GM12878 (cell line): ENCODE measurements around the gene TBL1XR1. TPM values are rescaled to one million over a fixed set of nuclear protein-coding genes. Genes with fewer than 3 reads are reported as not detected.

Experiments used
- ATAC-seq: fragments of 200-7000 bp; cut with Tn5 transposase; 3 replicates; pipeline ENCODE4 v1.9.1; 2020; ENCODE audit warnings: mild to moderate bottlenecking, moderate library complexity
- BruUV-seq: library from RNA; stranded (reverse); fragments of 400-500 nt; replicated peaks from 2 replicates; lab custom pipeline; 2021; lab: Mats Ljungman, UMichigan
- CTCF ChIA-PET: fragments of 300-600 bp; sonication (Branson Sonifier 250); formaldehyde crosslinking; extraction: SDS; loops from one replicate; lab custom pipeline; 2021; ENCODE audit warnings: inconsistent platforms; lab: Yijun Ruan, JAX
- POLR2A ChIA-PET: fragments of 350-600 bp; formaldehyde crosslinking; extraction: SDS; loops from one replicate; lab custom pipeline; 2021; ENCODE audit warnings: inconsistent platforms; lab: Charles Lee
- RAD21 ChIA-PET: fragments of 300-600 bp; sonication (Branson Sonifier 250); formaldehyde crosslinking; loops from one replicate; lab custom pipeline; 2023; ENCODE audit warnings: antibody characterized with exemption; ENCODE audit not compliant: unreplicated experiment; lab: Charles Lee
- SMC1A ChIA-PET: fragments of 300-600 bp; sonication (Branson Sonifier 250); formaldehyde crosslinking; loops from one replicate; lab custom pipeline; 2023; ENCODE audit not compliant: unreplicated experiment, uncharacterized antibody; lab: Charles Lee
- DNase-seq: peaks from one replicate; pipeline ENCODE4 v3.0.0-alpha.2; 2011; ENCODE audit warnings: low read depth, low spot score
- FAIRE-seq: peaks from 3 replicates; lab custom pipeline; 2011; peaks lifted over from hg19 to GRCh38; lab: Jason Lieb, UNC
- H2AFZ ChIP-seq: 2 replicates; pipeline ENCODE4 v1.6.0; 2011; ENCODE audit warnings: low read depth, low read length, control low read depth; ENCODE audit not compliant: control insufficient read depth
- H3K27ac ChIP-seq: 2 replicates; pipeline ENCODE4 v1.5.1; 2011; ENCODE audit warnings: control low read depth; ENCODE audit not compliant: control insufficient read depth, insufficient read depth
- H3K27me3 ChIP-seq, 2 experiments: replicated peaks in 1 of 2; 2 replicates each; pipeline versions ENCODE4 v1.6.0 to v1.6.1; 2011; ENCODE audit warnings: low read length in 1 of 2; ENCODE audit not compliant: control insufficient read depth in 2 of 2, insufficient read depth in 2 of 2
- H3K36me3 ChIP-seq, 2 experiments: 2 replicates each; pipeline ENCODE4 v1.5.1; 2011; ENCODE audit warnings: low read length in 1 of 2; ENCODE audit not compliant: control insufficient read depth in 2 of 2, insufficient read depth in 2 of 2
- H3K4me1 ChIP-seq: 2 replicates; pipeline ENCODE4 v1.6.1; 2011; ENCODE audit warnings: mild to moderate bottlenecking, low read length, moderate library complexity, mixed read lengths; ENCODE audit not compliant: control insufficient read depth, insufficient read depth
- H3K4me2 ChIP-seq: 2 replicates; pipeline ENCODE4 v1.6.0; 2011; ENCODE audit warnings: control low read depth; ENCODE audit not compliant: control insufficient read depth, insufficient read depth
- H3K4me3 ChIP-seq: fragments of 200-600 bp; sonication (generic); 2 replicates; pipeline ENCODE4 v1.5.1; 2016
- H3K79me2 ChIP-seq: 2 replicates; pipeline ENCODE4 v1.6.0; 2011; ENCODE audit warnings: low read length; ENCODE audit not compliant: control insufficient read depth, insufficient read depth
- H3K9ac ChIP-seq: 2 replicates; pipeline ENCODE4 v1.8.0; 2011; ENCODE audit warnings: low read length, control low read depth, mixed read lengths; ENCODE audit not compliant: control insufficient read depth, insufficient read depth
- H3K9me3 ChIP-seq: replicated peaks from 3 replicates; pipeline ENCODE4 v1.5.1; 2011; ENCODE audit warnings: mild to moderate bottlenecking, low read length; ENCODE audit not compliant: control insufficient read depth, insufficient read depth
- H4K20me1 ChIP-seq: 2 replicates; pipeline ENCODE4 v1.6.0; 2011; ENCODE audit not compliant: control insufficient read depth, insufficient read depth
- CBFB ChIP-seq: IDR thresholded peaks from 2 replicates; pipeline ENCODE4 v1.6.1; 2016; ENCODE audit warnings: antibody characterized with exemption, low read depth
- CHD2 ChIP-seq: IDR thresholded peaks from 2 replicates; pipeline ENCODE4 v1.6.1; 2011; ENCODE audit warnings: low read depth, low read length, improper control_type of control experiment, borderline replicate concordance
- CHD4 ChIP-seq: fragments of 200-600 bp; sonication (generic); IDR thresholded peaks from 2 replicates; pipeline ENCODE4 v1.6.1; 2016; ENCODE audit warnings: mild to moderate bottlenecking
- EZH2 ChIP-seq: IDR thresholded peaks from 2 replicates; pipeline ENCODE4 v1.6.1; 2012; ENCODE audit warnings: low read depth, mild to moderate bottlenecking, control low read depth, inconsistent platforms, low read length, borderline replicate concordance; ENCODE audit not compliant: control insufficient read depth
- HCFC1 ChIP-seq: fragments of 150-350 bp; IDR thresholded peaks from 2 replicates; pipeline ENCODE4 v1.6.1; 2014; ENCODE audit warnings: low read length
- HDAC2 ChIP-seq: fragments of 200-600 bp; sonication (generic); IDR thresholded peaks from 2 replicates; pipeline ENCODE4 v1.6.1; 2017
- MEF2A ChIP-seq: IDR thresholded peaks from 2 replicates; pipeline ENCODE4 v1.6.1; 2011; ENCODE audit warnings: low read depth, mild to moderate bottlenecking, low read length, moderate library complexity; ENCODE audit not compliant: insufficient read depth
- MEF2B ChIP-seq: fragments of 450-650 bp; IDR thresholded peaks from 2 replicates; pipeline ENCODE4 v1.6.1; 2018; ENCODE audit warnings: mild to moderate bottlenecking, moderate library complexity; ENCODE audit not compliant: partially characterized antibody, poor library complexity, severe bottlenecking
- RB1 ChIP-seq: fragments of 450-650 bp; formaldehyde crosslinking; IDR thresholded peaks from 2 replicates; pipeline ENCODE4 v1.6.1; 2017; ENCODE audit warnings: mild to moderate bottlenecking, borderline replicate concordance
- TAF1 ChIP-seq: IDR thresholded peaks from 2 replicates; pipeline ENCODE4 v1.6.1; 2011; ENCODE audit warnings: mild to moderate bottlenecking, low read depth, low read length, borderline replicate concordance
- ZBED1 ChIP-seq: IDR thresholded peaks from 2 replicates; pipeline ENCODE4 v1.6.1; 2016; ENCODE audit warnings: borderline replicate concordance
- ZNF384 ChIP-seq: IDR thresholded peaks from 2 replicates; pipeline ENCODE4 v1.6.1; 2012; ENCODE audit warnings: low read depth, mild to moderate bottlenecking, low read length, improper control_type of control experiment, borderline replicate concordance
- WGBS: methylation state at CpG from one replicate; pipeline ENCODE4 v1.1.6; 2016; ENCODE audit warnings: low lambda C conversion rate; ENCODE audit not compliant: insufficient replicate concordance, insufficient coverage; ENCODE audit errors: missing lambda C conversion rate; 5-methylcytosine and 5-hydroxymethylcytosine counted together
- in situ Hi-C: fragments of 300-500 bp; cut with MboI; formaldehyde crosslinking; loops from 9 replicates; pipeline ENCODE4 v1.14.3; 2018; ENCODE audit warnings: mixed read lengths
- intact Hi-C: fragments of 100-400 bp; cut with micrococcal nuclease; formaldehyde crosslinking; loops from one replicate; pipeline ENCODE4 v1.14.2; 2022; ENCODE audit not compliant: unreplicated experiment
- polyA plus RNA-seq, 11 experiments: library from polyadenylated mRNA; depleted of rRNA in 4 of 11; unstranded in 6 of 11; stranded (reverse) in 5 of 11; fragments of >200 nt; fragmentation: Nextera tagmentation in 4 of 11; fragmentation: Illumina TruSeq in 1 of 11; extraction: Ambion mirVana in 4 of 11; extraction: Trizol in 1 of 11; gene quantifications; 1 replicate in 1 of 11; 2 replicates in 10 of 11; pipeline versions ENCODE4 v1.2.1 to v1.2.3, GENCODE V29; 2011 to 2016; ENCODE audit warnings: inconsistent platforms in 2 of 11, missing spikeins in 2 of 11, low read depth in 1 of 11
- total RNA-seq, 4 experiments: library from RNA; depleted of rRNA in 3 of 4; stranded (reverse); fragments of >200 nt in 3 of 4; fragmentation: Illumina TruSeq in 1 of 4; extraction: Trizol in 1 of 4; gene quantifications; 2 replicates each; pipeline versions ENCODE4 v1.2.1 to v1.2.3, GENCODE V29; 2013 to 2021
- TF ChIP-seq, protein P1 (sequence below): fragments of 150-350 bp; IDR thresholded peaks from 2 replicates; pipeline ENCODE4 v1.6.1; 2014; ENCODE audit warnings: mild to moderate bottlenecking, low read depth, low read length
- TF ChIP-seq, protein P2 (sequence below): fragments of 450-650 bp; conservative IDR thresholded peaks from 2 replicates; pipeline ENCODE4 v1.6.1; 2017; ENCODE audit warnings: mild to moderate bottlenecking, moderate library complexity
- TF ChIP-seq, protein P3 (sequence below): fragments of 450-650 bp; formaldehyde crosslinking; IDR thresholded peaks from 2 replicates; pipeline ENCODE4 v1.5.0; 2022; ENCODE audit warnings: mild to moderate bottlenecking, missing genetic modification characterization
- TF ChIP-seq, protein P4 (sequence below), 3 experiments: IDR thresholded peaks in 2 of 3; conservative IDR thresholded peaks in 1 of 3; 2 replicates each; pipeline ENCODE4 v1.5.1; 2011; ENCODE audit warnings: low read depth in 3 of 3, low read length in 3 of 3, mild to moderate bottlenecking in 3 of 3, control low read depth in 2 of 3, moderate library complexity in 2 of 3, inconsistent platforms in 1 of 3, mixed read lengths in 1 of 3; ENCODE audit not compliant: control insufficient read depth in 2 of 3, insufficient read depth in 1 of 3; ENCODE audit errors: extremely low read depth in 1 of 3

TBL1XR1 gene
- total and polyA plus RNA-seq, 10 of the 15 experiments (the other 5 are each of a cell fraction or from before 2014, with no cell fraction given): 13.0 to 115 (median 60.4) TPM

DNA sequence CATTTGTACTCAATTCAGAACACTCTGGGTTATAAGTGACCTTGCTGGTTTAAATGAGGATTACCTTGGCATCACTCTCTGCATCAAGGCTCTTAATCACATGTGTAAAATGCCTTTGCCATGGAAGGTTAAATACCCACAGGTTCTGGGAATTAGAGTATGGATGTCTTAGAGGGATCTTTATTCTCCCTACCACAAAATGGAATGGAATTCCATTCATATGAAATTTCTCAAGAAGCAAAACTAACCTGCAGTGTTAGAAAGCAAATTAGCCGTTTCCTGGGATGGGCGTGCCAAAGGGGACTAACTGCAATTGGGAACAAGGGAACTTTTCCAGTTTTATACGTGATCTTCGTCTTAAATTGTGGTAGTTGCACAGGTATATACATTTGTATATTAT lies 39.8 kb downstream of the TBL1XR1 start:
- Histone ChIP-seq H2AFZ (no peak overlapping the region), H3K4me3 (no peak overlapping the region), H3K79me2 (peaks cover 80% of the 10 kb centered on the region), H3K4me2 (no peak overlapping the region), H3K9me3 (peaks cover 4% of the 10 kb centered on the region; the same call in 2 of the 3 replicates), H3K9ac (no peak overlapping the region), H3K27ac (no peak overlapping the region), H3K27me3 (no peaks in the 10 kb centered on the region), H3K36me3 (peaks cover 0 to 6% of the 10 kb centered on the region in 2 experiments; a peak in 2 of 4 replicates), H3K4me1 (no peaks in the 10 kb centered on the region), H4K20me1 (no peaks in the 10 kb centered on the region)
- BruUV-seq: no TSS peak
- FAIRE-seq (no peak), DNase-seq (no peak), ATAC-seq (no peak)
- in situ Hi-C loops: no loop called here
- POLR2A ChIA-PET: no interaction called here
- 100% methylated on average over 4 of the region's 4 CpGs for WGBS
- SMC1A ChIA-PET: interaction anchor here (1.0 kb wide), 1 partner anchor 17 kb away, joined by 4 read pairs; no protein-coding TSS in a partner anchor
- CTCF ChIA-PET: interaction anchor here (0.6 kb wide), 1 partner anchor 42 kb away, joined by 3 read pairs; no protein-coding TSS in a partner anchor
- intact Hi-C loops: no loop called here
- RAD21 ChIA-PET: no interaction called here
- TF ChIP-seq CBFB (no peak), MEF2B (no peak), ZNF384 (no peak), RB1 (no peak), EZH2 (no peak), HDAC2 (no peak), ZBED1 (no peak), TAF1 (no peak), CHD2 (no peak), MEF2A (no peak), CHD4 (no peak), HCFC1 (no peak)
- TF ChIP-seq, protein P1, sequence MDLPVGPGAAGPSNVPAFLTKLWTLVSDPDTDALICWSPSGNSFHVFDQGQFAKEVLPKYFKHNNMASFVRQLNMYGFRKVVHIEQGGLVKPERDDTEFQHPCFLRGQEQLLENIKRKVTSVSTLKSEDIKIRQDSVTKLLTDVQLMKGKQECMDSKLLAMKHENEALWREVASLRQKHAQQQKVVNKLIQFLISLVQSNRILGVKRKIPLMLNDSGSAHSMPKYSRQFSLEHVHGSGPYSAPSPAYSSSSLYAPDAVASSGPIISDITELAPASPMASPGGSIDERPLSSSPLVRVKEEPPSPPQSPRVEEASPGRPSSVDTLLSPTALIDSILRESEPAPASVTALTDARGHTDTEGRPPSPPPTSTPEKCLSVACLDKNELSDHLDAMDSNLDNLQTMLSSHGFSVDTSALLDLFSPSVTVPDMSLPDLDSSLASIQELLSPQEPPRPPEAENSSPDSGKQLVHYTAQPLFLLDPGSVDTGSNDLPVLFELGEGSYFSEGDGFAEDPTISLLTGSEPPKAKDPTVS: no peak
- TF ChIP-seq, protein P2, sequence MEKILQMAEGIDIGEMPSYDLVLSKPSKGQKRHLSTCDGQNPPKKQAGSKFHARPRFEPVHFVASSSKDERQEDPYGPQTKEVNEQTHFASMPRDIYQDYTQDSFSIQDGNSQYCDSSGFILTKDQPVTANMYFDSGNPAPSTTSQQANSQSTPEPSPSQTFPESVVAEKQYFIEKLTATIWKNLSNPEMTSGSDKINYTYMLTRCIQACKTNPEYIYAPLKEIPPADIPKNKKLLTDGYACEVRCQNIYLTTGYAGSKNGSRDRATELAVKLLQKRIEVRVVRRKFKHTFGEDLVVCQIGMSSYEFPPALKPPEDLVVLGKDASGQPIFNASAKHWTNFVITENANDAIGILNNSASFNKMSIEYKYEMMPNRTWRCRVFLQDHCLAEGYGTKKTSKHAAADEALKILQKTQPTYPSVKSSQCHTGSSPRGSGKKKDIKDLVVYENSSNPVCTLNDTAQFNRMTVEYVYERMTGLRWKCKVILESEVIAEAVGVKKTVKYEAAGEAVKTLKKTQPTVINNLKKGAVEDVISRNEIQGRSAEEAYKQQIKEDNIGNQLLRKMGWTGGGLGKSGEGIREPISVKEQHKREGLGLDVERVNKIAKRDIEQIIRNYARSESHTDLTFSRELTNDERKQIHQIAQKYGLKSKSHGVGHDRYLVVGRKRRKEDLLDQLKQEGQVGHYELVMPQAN: no peak
- TF ChIP-seq, protein P3, sequence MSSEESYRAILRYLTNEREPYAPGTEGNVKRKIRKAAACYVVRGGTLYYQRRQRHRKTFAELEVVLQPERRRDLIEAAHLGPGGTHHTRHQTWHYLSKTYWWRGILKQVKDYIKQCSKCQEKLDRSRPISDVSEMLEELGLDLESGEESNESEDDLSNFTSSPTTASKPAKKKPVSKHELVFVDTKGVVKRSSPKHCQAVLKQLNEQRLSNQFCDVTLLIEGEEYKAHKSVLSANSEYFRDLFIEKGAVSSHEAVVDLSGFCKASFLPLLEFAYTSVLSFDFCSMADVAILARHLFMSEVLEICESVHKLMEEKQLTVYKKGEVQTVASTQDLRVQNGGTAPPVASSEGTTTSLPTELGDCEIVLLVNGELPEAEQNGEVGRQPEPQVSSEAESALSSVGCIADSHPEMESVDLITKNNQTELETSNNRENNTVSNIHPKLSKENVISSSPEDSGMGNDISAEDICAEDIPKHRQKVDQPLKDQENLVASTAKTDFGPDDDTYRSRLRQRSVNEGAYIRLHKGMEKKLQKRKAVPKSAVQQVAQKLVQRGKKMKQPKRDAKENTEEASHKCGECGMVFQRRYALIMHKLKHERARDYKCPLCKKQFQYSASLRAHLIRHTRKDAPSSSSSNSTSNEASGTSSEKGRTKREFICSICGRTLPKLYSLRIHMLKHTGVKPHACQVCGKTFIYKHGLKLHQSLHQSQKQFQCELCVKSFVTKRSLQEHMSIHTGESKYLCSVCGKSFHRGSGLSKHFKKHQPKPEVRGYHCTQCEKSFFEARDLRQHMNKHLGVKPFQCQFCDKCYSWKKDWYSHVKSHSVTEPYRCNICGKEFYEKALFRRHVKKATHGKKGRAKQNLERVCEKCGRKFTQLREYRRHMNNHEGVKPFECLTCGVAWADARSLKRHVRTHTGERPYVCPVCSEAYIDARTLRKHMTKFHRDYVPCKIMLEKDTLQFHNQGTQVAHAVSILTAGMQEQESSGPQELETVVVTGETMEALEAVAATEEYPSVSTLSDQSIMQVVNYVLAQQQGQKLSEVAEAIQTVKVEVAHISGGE (CRISPR knock-in tag): no peak
- TF ChIP-seq, protein P4, sequence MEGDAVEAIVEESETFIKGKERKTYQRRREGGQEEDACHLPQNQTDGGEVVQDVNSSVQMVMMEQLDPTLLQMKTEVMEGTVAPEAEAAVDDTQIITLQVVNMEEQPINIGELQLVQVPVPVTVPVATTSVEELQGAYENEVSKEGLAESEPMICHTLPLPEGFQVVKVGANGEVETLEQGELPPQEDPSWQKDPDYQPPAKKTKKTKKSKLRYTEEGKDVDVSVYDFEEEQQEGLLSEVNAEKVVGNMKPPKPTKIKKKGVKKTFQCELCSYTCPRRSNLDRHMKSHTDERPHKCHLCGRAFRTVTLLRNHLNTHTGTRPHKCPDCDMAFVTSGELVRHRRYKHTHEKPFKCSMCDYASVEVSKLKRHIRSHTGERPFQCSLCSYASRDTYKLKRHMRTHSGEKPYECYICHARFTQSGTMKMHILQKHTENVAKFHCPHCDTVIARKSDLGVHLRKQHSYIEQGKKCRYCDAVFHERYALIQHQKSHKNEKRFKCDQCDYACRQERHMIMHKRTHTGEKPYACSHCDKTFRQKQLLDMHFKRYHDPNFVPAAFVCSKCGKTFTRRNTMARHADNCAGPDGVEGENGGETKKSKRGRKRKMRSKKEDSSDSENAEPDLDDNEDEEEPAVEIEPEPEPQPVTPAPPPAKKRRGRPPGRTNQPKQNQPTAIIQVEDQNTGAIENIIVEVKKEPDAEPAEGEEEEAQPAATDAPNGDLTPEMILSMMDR (IDR thresholded peaks at IDR 0.05 in 2 of 3, conservative IDR thresholded peaks at IDR 0.05 in 1 of 3; ENCODE audit: control insufficient read depth in 2 of 3, extremely low read depth in 1 of 3, insufficient read depth in 1 of 3, low read depth in 3 of 3, low read length in 3 of 3): no peak
